Vagina (tissue), 2 donors: ENCODE measurements around the gene SPTBN1.

Experiments
- CTCF ChIP-seq, 3 experiments: fragments of 450-650 bp in 2 of 3; fragments of 200-600 bp in 1 of 3; sonication (generic) in 1 of 3; IDR thresholded peaks; one replicate each; pipeline ENCODE4 v1.5.1; 2017 to 2019; ENCODE audit warnings: antibody characterized with exemption in 3 of 3, mild to moderate bottlenecking in 2 of 3, moderate library complexity in 2 of 3
- POLR2A ChIP-seq, 2 donors: fragments of 450-650 bp; IDR thresholded peaks; one replicate each; pipeline ENCODE4 v1.6.1; 2017; ENCODE audit warnings: antibody characterized with exemption in 2 of 2, mild to moderate bottlenecking in 2 of 2, moderate library complexity in 2 of 2
- POLR2AphosphoS5 ChIP-seq, 2 donors: sonication (generic); formaldehyde crosslinking; IDR thresholded peaks; one replicate each; pipeline ENCODE4 v1.9.0; 2017; ENCODE audit warnings: antibody characterized with exemption in 2 of 2, mild to moderate bottlenecking in 2 of 2, low read depth in 1 of 2; ENCODE audit not compliant: insufficient read depth in 1 of 2

DNA sequence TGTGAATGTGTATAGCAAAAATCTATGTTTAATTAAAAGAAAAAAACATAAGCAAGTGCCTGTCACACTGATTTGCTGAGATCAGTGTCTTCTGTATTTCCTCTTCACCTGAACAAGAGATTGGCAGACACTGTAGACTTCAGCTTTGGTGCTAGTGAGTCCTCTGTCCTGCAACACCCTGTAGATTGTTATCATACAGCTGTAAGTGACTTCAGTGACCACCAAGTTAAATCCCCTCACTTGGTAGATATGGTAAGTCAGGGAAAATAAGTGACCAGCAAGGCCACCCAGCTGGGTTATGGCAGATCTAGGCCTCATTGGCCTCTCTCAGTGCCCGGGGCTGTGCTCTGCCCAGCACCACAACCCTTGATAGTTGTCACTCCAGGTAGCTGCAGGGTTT is 147.7 kb downstream of the SPTBN1 start:
- TF ChIP-seq POLR2AphosphoS5 (IDR thresholded peaks at IDR 0.05; ENCODE audit: insufficient read depth in 1 of 2, low read depth in 1 of 2) (no peak), CTCF (IDR thresholded peaks at IDR 0.05) (no peak), POLR2A (IDR thresholded peaks at IDR 0.05) (no peak)
